Hematopoietic multipotent progenitor cell treated with erythropoietin and hydrocortisone succinate and interleukin-3 and kit ligand, for 6 days (in vitro differentiated cells): Measurements from ENCODE around the gene FAM13A.
"Not testable (repeated sequence)": the region's sequence is repeated elsewhere in the genome, so short reads cannot be mapped to it uniquely, and the experiment has no call there.

ENCODE experiments used
- DNase-seq: peaks from one replicate; pipeline ENCODE4 v3.0.0-alpha.2; 2015

The FAM13A gene

DNA sequence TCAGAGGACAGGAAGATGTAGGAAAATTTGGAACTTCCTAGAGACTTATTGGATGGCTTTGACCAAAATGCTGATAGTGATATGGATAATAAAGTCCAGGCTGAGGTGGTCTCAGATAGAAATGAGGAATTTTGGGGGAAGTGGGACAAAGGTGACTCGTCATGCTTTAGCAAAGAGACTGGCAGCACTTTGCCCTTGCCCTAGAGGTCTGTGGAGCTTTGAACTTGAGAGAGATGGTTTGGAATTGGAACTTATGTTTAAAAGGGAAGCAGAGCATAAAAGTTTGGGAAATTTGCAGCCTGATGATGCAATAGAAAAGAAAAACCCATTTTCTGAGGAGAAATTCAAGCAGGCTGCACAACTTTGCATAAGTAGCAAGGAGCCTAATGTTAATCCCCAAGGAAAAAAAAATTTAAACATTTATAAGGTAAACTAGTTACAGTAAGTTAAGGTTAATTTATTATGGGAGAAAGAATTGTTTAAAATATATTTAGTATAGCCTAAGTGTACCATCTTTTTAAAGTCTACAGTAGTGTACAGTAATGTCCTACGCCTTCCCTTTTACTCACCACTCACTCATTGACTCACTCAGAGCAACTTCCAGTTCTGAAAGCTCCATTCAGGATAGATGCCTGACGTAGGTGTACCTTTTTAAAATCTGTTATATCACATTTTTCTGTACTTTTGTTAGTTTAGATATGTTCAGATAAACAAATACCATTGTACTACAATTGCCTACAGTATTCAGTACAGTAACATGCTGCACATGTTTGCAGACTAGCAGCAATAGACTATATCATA is 101.2 kb downstream of the FAM13A start:
- DNase-seq: no peak

DNA sequence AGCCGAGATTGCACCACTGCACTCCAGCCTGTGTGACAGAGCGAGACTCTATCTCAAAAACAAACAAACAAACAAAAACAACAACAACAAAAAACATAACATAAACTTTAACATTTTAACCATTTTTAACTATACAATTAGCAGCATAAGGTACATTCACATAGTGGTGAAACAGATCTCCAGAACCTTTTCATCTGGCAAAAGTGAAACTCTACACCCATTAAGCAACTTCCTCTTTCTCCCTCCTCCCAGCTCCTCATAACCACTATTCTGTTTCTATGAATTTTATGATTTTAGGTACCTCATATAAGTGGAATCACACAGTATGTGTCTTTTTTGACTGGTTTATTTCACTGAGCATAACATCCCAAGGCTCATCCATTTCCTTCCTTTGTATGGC is 103.6 kb downstream of the FAM13A start:
- peak; percentile 45 for DNase-seq

DNA sequence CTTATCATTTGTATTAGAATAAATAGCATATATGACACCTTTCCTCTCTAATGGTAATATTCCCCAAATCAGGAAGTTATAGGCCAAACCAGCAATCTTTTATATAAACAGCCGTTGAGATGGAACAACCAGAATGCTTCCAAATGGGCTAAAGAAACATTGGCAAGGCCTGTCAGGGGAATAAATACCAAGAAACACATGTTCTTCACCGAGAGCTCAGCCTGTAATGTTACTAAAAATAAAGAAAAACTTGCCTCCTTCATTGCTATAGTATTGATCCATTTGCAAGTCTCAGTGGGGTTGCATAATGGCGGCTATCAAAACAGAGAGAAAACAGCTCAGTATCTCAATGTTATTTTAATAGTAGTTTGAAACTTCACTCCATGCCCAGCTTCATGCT is 104.9 kb downstream of the FAM13A start:
- no peak for DNase-seq

DNA sequence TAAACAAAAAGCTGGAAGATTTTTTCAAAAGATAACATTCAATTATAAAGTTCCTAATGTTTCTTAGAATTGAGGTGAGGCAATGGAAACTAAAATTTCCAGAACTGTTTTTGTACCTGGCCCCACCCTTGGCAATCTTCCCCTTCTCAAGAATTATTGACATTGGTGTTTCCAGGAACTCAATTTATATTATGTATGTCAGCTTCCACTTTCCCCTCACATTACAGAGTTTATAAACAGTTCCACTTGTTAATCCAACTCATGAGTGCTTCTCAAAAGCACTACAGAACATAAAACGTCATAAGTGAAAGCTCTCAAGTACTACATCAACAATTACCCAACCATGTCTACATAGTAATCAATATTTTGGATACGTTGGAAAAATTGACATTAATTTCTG is 107.4 kb downstream of the FAM13A start:
- no peak for DNase-seq

DNA sequence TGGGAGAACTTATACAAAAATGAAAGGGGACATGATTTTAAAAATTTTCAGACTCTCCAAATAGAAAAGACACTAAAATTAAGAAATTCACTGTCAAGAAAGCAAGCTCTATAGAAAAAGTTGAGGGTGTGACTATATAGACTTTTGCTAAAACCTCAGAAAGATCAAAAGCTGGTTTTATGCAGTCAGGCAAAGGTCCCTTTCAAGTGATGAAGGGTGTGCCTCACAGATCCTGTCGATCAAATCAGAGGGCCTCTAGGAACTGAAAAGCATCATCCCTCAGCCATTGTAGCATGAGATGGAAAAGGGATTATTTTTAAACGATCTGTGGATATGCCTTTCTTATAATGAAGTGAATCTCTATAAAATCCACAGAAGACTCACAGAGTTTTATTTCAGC is 116.5 kb downstream of the FAM13A start:
- DNase-seq: no peak

DNA sequence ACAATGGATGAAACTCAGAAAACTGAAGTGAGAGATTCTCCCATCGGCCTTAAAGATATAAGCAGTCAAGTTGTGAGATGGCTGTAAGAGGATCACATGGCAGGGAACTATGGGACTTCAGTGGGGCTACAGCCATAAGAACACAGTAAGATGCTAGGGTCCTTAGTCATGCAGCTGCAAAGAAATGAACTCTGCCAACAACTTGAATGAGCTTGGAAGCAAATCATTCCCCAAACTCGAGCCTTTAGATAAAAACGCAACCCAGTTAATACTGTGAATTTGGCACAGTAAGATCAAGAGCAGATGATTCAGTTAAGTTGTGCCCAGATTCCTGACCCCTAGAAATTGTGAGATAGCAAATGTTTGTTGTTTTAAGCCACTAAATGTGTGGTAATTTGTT is 117.3 kb downstream of the FAM13A start:
- DNase-seq: no peak

DNA sequence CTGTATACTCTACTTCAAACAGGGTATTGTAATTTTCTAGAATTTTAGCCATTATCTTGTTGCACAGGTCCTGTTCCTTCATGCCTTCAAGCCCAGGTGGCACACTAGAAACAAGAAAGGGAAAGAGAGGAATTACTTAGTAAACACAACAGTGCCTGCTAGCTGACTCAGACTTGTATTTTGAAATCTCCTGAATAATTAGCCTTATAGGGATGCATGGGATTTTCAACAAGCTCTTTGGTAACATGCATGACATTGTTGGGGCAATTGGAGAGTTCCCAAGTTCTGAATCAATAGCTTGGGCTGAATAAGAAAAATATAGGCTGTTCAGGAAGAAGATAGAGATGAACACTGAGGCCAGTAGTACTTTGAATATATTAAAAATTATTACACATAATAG is 118.8 kb downstream of the FAM13A start:
- DNase-seq: no peak

DNA sequence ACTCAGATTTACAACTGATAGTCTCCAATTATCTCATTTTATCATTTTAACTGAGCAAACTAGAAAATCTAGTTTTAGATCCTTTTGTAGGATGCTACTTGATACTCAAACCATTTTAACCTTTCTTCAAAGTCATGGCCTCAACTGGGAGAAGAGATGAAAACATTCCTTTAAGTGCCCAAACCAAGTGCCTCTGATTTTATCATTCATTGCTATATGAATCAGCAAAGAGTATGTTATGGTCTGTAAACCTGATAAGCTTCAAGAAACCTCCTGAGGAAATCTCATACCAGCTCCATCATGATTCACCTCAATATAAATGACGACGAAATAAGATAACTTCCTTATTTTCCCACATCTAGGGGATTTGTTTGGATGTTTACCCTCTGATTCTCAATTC is 119.9 kb downstream of the FAM13A start:
- no peak for DNase-seq

DNA sequence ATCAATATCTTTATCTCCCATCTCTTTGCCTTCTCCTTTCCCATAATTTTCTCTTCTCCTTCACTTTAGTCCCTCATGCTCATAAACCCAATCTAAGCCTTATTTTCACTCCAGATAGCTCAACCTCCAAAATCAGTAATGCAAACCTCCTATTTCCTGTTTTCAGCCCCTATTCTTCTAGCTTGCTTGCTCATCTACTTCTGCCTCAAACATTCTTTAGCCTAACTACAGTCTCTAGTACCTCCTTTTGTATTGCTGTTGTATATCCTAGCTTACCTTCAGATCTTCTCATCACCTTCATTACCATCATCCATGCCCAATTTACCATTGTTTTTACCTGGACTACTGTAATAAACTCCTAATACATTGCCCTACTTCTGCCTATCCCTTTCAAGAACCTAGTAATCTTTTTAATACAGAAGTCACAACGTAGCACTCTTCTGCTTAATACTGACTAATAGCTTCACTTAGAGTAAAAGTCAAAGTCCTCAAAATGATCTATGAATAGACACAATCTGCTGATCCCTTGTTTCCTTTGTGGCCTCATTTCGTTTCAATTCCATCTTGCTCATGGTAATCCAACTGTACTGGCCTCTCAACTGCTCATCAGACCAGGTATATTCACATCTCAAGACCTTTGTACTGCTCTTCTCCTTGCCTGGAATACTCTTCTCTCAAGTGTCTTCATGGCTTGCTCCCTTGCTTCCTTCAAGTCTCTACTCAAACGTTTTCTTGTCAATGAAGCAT is 123.4 kb downstream of the FAM13A start:
- no peak for DNase-seq

DNA sequence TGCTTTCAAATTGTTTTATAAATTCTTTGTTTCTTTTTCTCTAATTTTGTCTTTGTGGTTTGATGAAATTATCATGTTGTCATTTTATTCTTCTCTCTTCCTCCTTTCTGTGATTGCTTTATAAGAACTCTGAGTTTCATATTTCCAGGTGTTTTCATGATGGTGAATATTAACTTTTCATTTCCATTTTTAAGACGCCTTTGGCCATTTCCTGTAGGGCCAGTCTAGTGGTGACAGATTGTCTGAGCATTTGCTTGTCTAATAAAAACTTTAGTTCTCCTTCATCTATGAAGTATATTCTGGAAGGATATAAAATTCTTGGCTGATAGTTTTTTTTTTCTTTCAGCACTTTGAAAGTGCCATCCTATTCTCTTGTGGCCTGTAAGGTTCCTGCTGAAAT is 128.1 kb downstream of the FAM13A start:
- no peak for DNase-seq

DNA sequence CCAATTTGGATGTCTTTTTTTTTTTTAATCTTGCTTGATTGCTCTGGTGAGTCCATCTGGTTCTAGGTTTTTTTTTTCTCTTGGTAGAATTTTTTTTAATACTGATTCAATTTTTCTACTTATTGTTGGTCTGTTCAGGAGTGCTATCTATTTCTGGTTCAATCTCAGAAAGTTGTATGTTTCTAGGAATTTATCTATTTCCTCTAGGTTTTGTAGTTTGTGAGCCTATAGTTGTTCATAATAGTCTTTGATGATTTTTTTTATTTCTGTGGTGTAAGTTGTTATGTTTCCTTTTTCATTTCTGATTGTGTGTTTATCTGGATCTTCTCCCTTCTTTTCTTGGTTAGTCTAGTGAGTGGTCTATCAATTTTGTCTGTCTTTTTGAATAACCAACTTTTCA is 129.6 kb downstream of the FAM13A start:
- no peak for DNase-seq

DNA sequence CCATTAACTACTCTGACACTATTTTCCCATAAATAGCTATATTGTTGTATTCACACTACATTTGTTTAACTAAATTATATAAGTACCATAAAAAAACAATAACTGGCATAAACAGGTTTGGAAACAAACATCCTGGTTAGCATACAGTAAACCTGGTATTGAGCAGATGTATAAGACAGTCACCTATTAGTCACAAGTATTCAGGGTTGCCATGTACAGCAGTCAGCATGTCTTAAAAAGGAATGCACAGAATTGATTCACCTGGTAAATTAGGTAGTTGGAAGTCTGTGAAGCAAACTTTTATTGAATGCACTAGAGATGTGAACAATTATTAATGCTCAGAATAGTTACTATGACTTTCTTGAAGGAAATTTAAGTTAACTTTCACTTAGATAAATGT is 137.9 kb downstream of the FAM13A start:
- DNase-seq: no peak

DNA sequence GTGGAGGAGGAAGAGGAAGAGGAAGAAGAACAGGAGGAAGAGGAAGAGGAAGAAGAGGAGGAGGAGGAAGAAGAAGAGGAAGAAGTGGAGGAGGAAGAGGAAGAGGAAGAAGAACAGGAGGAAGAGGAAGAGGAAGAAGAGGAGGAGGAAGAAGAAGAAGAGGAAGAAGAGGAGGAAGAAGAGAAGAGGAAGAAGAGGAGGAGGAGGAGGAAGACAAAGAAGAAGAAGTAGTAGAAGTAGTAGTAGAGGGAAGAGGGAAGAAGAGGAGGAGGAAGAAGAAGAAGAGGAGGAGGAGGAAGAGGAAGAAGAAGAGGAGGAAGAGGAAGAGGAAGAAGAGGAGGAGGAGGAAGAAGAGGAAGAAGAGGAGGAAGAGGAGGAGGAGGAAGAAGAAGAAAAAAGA is 143.8 kb downstream of the FAM13A start:
- DNase-seq: not testable (repeated sequence)

DNA sequence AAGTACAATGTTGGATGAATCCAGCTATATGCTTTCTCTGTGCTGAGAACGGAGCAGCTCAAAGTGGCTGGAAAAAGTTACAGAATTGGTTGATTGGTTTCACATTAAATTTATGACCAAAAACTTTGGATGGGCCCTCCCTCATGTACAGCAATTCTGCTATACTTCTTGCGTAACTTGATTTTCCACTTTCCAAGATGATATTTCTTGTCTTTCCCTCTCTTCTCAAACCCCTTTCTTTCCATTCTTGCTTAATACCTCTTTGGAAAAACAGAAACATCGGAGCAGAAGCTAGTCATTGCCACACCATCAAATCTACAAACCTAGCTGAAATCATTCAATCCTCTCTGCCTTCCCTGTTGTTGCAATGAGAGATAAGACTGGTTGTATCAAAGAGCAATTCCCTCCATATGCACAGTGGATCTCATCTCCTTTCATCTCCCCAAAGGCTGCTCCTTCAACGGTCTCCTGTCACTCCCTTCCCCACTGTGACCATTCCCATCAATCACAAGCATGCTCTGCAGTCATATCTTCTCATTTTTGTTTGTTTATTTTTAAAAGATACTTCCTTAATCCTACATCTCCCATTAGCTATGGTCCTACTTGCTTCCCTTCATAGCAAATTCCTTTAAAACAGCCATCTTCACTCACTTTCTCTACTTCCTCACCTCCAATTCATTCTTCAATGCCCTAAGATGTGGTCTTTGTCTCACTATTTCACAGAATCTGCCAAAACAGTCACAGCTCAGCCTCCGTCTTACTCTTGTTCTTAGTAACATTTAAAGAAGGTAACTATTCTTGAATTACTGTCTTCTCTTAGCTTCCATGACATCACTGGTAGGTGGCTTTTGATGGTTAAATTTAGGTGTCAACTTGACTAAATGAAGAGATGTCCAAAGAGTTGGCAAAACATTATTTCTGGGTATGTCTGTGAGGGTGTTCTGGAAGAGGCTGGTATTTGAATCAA is 145.5 kb downstream of the FAM13A start:
- DNase-seq: no peak

DNA sequence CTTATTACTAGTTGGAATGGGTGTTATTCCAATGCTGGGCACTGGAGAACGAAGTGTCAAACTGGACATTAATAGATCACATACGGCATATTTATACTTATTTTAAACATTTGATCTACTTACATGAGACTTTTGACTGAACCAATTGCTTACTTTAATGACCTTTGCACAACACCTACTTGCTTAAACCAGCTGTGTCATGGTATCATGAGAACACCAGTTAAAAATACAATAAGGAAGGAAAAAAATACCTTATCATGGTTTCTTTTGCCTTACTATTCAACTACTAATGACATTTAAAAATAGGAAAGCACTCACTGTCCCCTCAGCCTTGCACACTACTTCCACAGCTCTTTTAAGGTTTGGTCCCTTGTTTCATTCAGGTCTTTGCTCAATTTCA is 146.9 kb downstream of the FAM13A start:
- DNase-seq: no peak

DNA sequence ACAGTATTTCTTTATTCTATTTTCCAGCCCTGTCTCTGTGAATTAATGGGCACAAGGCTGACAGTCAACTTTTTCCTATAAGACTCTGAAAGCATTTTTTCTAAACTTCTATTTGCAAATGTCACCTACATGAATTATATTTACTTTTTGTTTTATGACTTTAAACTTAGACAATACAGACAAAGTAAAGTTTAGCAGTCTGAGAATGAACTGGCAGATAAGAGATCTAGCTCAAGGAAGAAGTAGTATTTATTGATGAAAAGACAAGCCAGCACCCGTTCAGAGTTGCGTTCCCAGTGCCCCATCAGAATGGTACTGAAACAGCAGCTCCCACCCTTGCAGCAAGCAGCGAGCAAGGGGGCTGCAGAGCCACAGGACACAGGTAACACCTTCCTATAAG is 148.5 kb downstream of the FAM13A start:
- no peak for DNase-seq

DNA sequence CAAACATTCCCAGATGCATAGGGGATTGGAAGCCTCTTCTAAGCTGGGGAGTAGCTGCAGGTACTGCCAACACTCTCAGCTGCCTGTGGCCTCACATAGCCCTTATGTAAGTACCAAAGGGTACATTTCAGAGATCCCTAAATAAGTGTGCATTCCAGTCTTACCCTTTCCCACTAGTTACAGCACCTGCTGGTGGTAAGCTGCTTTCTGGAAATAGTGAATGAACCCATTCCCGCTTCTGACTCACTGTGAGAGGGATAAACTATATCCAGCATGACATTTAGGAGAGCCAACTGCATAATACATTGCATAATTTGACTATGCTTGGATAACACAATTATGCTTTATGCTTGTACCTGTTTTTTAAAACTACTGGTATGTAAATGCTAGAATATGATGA is 149.0 kb downstream of the FAM13A start:
- no peak for DNase-seq

DNA sequence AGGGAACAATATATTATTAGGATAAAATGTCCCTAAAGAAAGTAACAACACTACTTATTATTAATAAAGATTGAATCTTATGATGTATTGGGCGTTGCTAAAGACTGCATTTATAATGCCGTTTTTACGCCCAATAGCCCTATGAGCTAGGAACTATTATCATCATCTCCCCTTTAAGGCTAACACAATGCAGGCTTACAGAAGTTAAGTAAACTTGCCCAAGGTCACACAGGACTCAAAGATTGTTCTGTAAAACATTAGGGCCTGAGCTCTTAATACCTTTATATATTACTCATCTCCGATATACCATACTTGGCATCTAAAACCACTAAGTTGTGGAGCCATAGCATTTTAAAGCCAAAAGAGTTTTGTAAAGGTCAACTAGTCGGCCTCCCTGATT is 149.5 kb downstream of the FAM13A start:
- no peak for DNase-seq

DNA sequence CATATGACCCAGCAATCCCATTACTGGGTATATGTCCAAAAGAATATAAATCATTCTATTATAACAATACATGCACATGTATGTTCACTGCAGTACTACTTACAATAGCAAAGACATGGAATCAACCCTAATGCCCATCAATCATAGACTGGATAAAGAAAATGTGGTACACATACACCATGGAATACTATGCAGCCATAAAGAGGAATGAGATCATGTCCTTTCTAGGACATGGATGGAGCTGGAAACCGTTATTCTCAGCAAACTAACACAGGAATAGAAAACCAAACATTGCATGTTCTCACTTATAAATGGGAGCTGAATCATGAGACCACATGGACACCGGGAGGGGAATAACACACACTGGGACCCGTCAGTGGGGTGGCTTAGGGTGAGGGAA is 152.7 kb downstream of the FAM13A start:
- DNase-seq: not testable (repeated sequence)

DNA sequence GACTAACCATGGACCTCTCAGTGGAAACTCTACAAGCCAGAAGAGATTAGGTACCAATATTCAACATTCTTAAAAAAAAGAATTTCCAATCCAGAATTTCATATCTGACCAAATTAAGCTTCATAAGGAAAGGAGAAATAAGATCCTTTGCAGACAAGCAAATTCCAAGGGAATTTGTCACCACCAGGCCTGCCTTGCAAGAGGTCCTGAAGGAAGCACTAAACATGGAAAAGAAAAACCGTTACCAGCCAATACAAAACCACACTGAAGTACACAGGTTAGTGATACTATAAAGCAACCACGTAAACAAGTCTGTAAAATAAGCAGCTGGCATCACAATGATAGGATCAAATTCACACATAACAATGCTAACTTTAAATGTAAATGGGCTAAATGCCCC is 156.6 kb downstream of the FAM13A start:
- DNase-seq: no peak

DNA sequence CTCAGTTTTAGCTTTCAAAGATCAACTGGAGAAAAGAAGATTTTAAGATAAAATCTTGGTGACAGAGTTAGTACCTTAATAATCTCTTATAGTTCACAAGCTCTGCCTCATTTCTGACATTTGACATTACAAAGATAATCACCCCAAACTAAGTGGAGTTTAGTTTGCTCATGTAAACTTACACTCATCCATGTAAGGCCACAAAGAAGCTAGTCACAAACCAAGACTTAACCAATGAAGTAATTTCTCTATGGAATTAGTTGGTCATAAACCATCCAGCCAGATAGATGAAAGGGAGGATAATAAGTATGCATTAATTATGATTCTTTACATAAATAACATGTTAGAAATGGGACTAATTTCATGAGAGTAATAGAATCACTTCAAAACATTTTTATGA is 159.2 kb downstream of the FAM13A start:
- DNase-seq: no peak

DNA sequence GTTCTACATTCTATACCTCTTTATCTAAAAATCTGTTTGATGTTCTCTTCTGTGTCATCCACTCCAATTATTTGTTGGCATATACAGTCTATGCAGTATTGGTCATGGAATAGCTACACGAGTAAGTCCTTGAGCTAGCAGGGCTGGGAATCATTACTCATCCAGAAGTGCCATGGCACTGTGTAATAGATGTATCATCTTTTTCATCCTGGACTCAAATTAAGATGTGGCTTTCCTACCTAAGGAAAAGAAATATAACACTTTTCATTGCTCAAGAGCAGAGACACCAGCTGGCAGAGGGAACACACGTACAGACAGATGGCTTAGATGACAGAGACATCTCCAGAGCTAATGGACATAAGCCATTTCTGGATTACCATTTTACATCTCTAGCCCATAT is 159.8 kb downstream of the FAM13A start:
- DNase-seq: no peak

DNA sequence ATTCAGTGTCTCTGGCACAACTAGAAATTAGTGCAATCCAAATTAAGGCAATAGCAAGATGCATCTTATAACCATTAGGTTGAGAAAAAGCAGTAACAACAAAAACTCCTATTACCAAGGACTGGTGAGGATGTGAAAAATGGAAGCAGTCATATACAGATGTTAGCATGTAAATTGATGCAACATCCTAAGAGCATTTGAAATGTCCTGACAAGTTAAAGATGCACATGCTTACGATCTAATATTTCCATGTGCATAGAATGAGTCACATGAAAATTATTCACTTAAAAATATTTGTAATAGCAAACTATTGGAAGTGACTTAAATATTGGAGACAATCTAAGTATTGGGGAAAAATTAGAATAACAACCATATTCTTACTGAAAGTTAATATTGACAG is 163.0 kb downstream of the FAM13A start:
- no peak for DNase-seq
